Endothelial cell of umbilical vein (primary cell): ENCODE data around the gene GYPC. TPM values are rescaled to one million over a fixed set of nuclear protein-coding genes. Genes with fewer than 3 reads are reported as not detected.

Experiments
- BruUV-seq: library from RNA; stranded (reverse); fragments of 400-500 nt; replicated peaks from 2 replicates; lab custom pipeline; 2021; lab: Mats Ljungman, UMichigan
- CTCF ChIA-PET: fragments of 300-600, 350-600 bp; sonication (Branson Sonifier 250); formaldehyde crosslinking; loops from one replicate; lab custom pipeline; 2021; ENCODE audit warnings: antibody characterized with exemption, inconsistent platforms; lab: Charles Lee
- POLR2A ChIA-PET: fragments of 300-600, 350-600 bp; sonication (Branson Sonifier 250); formaldehyde crosslinking; loops from one replicate; lab custom pipeline; 2021; ENCODE audit warnings: antibody characterized with exemption, inconsistent platforms; lab: Charles Lee
- DNase-seq: peaks from one replicate; pipeline ENCODE4 v3.0.0-alpha.2; 2011; ENCODE audit warnings: low read depth, low spot score
- FAIRE-seq: peaks from 2 replicates; lab custom pipeline; 2011; peaks lifted over from hg19 to GRCh38; lab: Jason Lieb, UNC
- H2AFZ ChIP-seq: 2 replicates; pipeline ENCODE4 v1.6.0; 2012; ENCODE audit warnings: low read depth, low read length, control low read depth, inconsistent platforms
- H3K27ac ChIP-seq: 2 replicates; pipeline ENCODE4 v1.5.1; 2011; ENCODE audit warnings: low read depth, mild to moderate bottlenecking, control low read depth, low read length, moderate library complexity; ENCODE audit not compliant: insufficient read depth
- H3K27me3 ChIP-seq, 2 experiments: 2 replicates each; pipeline versions ENCODE4 v1.6.0 to v1.6.1; 2011; ENCODE audit warnings: low read length in 2 of 2, mixed read lengths in 1 of 2; ENCODE audit not compliant: control insufficient read depth in 2 of 2, insufficient read depth in 2 of 2
- H3K36me3 ChIP-seq, 2 experiments: 2 replicates in 1 of 2; 3 replicates in 1 of 2; pipeline ENCODE4 v1.5.1; 2011; ENCODE audit warnings: low read length in 2 of 2, mild to moderate bottlenecking in 1 of 2, moderate library complexity in 1 of 2; ENCODE audit not compliant: control insufficient read depth in 2 of 2, insufficient read depth in 2 of 2; ENCODE audit errors: extremely low read depth in 1 of 2
- H3K4me1 ChIP-seq: 3 replicates; pipeline ENCODE4 v1.5.1; 2011; ENCODE audit warnings: mild to moderate bottlenecking, low read length; ENCODE audit not compliant: control insufficient read depth, insufficient read depth; ENCODE audit errors: extremely low read depth
- H3K4me2 ChIP-seq: 2 replicates; pipeline ENCODE4 v1.6.1; 2011; ENCODE audit warnings: low read length, control low read depth, mixed read lengths; ENCODE audit not compliant: insufficient read depth
- H3K4me3 ChIP-seq, 3 experiments: fragments of 200-600 bp in 1 of 3; sonication (generic), shearing (Covaris generic) in 1 of 3; replicated peaks in 1 of 3; 2 replicates each; pipeline ENCODE4 v1.5.1; 2011 to 2016; ENCODE audit warnings: control low read depth in 3 of 3, low read length in 3 of 3, mild to moderate bottlenecking in 2 of 3, inconsistent platforms in 1 of 3, low read depth in 1 of 3, moderate library complexity in 1 of 3; ENCODE audit not compliant: insufficient read depth in 1 of 3
- H3K79me2 ChIP-seq: 2 replicates; pipeline ENCODE4 v1.6.0; 2012; ENCODE audit warnings: low read length, inconsistent platforms; ENCODE audit not compliant: control insufficient read depth, insufficient read depth
- H3K9ac ChIP-seq: replicated peaks from 2 replicates; pipeline ENCODE3; 2011; ENCODE audit warnings: low read length, control low read depth; ENCODE audit not compliant: insufficient read depth; ENCODE audit errors: extremely low read depth
- H3K9me1 ChIP-seq: replicated peaks from 3 replicates; pipeline ENCODE4 v1.6.0; 2011; ENCODE audit warnings: mild to moderate bottlenecking, low read length; ENCODE audit not compliant: control insufficient read depth, insufficient read depth; ENCODE audit errors: extremely low read depth
- H3K9me3 ChIP-seq: replicated peaks from 2 replicates; pipeline ENCODE4 v1.5.1; 2012; ENCODE audit warnings: low read length, inconsistent platforms; ENCODE audit not compliant: control insufficient read depth, insufficient read depth
- H4K20me1 ChIP-seq: replicated peaks from 2 replicates; pipeline ENCODE3; 2011; ENCODE audit warnings: mild to moderate bottlenecking, low read length; ENCODE audit not compliant: control insufficient read depth, insufficient read depth; ENCODE audit errors: extremely low read depth
- CTCF ChIP-seq, 2 donors: IDR thresholded peaks; 1 replicate in 1 of 2; 2 replicates in 1 of 2; pipeline ENCODE4 v1.5.1; 2011; ENCODE audit warnings: low read length in 2 of 2, mild to moderate bottlenecking in 2 of 2, moderate library complexity in 2 of 2, control low read depth in 1 of 2, inconsistent platforms in 1 of 2, low read depth in 1 of 2; ENCODE audit not compliant: insufficient read depth in 1 of 2; ENCODE audit errors: extremely low read depth in 1 of 2
- EZH2 ChIP-seq: IDR thresholded peaks from 2 replicates; pipeline ENCODE4 v1.6.1; 2012; ENCODE audit warnings: borderline replicate concordance, low read depth, mild to moderate bottlenecking, moderate library complexity, low read length, inconsistent platforms; ENCODE audit not compliant: severe bottlenecking
- FOS ChIP-seq: IDR thresholded peaks from 2 replicates; pipeline ENCODE4 v1.6.1; 2011; ENCODE audit warnings: mild to moderate bottlenecking, low read length, moderate library complexity, borderline replicate concordance; ENCODE audit not compliant: insufficient read depth
- GATA2 ChIP-seq: IDR thresholded peaks from 2 replicates; pipeline ENCODE4 v1.7.0; 2011; ENCODE audit warnings: low read depth, mild to moderate bottlenecking, moderate library complexity, mixed read lengths, low read length; ENCODE audit not compliant: insufficient read length, insufficient read depth
- JUN ChIP-seq: IDR thresholded peaks from 2 replicates; pipeline ENCODE4 v1.6.1; 2011; ENCODE audit warnings: borderline replicate concordance, low read depth; ENCODE audit not compliant: insufficient read length, insufficient read depth
- MYC ChIP-seq: IDR thresholded peaks from one replicate; pipeline ENCODE4 v1.6.1; 2011; ENCODE audit warnings: mild to moderate bottlenecking, low read depth, low read length
- POLR2A ChIP-seq: IDR thresholded peaks from 2 replicates; pipeline ENCODE4 v1.6.1; 2012; ENCODE audit warnings: low read depth, mild to moderate bottlenecking, control low read depth, low read length
- POLR2AphosphoS5 ChIP-seq: IDR thresholded peaks from 2 replicates; pipeline ENCODE4 v1.6.1; 2012; ENCODE audit warnings: low read depth, mild to moderate bottlenecking, control low read depth, low read length, moderate library complexity; ENCODE audit not compliant: insufficient read depth
- dilution Hi-C: fragments of 300-500 bp; cut with MboI; formaldehyde crosslinking; loops from one replicate; pipeline ENCODE4 v1.15.0; 2019; ENCODE audit warnings: low sequenced_read_pairs; ENCODE audit not compliant: extremely low pct_ligation_motif_present
- intact Hi-C: fragments of 100-400 bp; cut with micrococcal nuclease; formaldehyde crosslinking; loops from one replicate; pipeline ENCODE4 v1.10.0; 2022
- polyA plus RNA-seq, 4 experiments: library from polyadenylated mRNA; depleted of rRNA in 3 of 4; stranded (reverse) in 3 of 4; unstranded in 1 of 4; fragments of >200 nt; gene quantifications; 2 replicates each; pipeline versions ENCODE4 v1.2.1 to v1.2.3, GENCODE V29; 2011 to 2012; ENCODE audit warnings: missing spikeins in 1 of 4
- total RNA-seq: library from RNA; stranded (reverse); gene quantifications from 2 replicates; pipeline ENCODE4 v1.2.3, GENCODE V29; 2021
- TF ChIP-seq, protein P1 (sequence below): IDR thresholded peaks from 2 replicates; pipeline ENCODE4 v1.6.1; 2011; ENCODE audit not compliant: insufficient read depth, insufficient read length

GYPC gene
- total and polyA plus RNA-seq, 2 donors (not counting 3 experiments of a cell fraction or from before 2014, with no cell fraction given) = 3.5 to 13.3 TPM

GRCh38 chr2:126657148-126657635 is 1.2 kb downstream of the GYPC start:
- no peaks in the 10 kb centered on the region for H3K27me3 ChIP-seq
- no peak overlapping the region for H3K4me2 ChIP-seq
- peak overlapping the region; percentile 12 for H3K9ac ChIP-seq
- H3K9me3 ChIP-seq = no peaks in the 10 kb centered on the region
- no peaks in the 10 kb centered on the region for H4K20me1 ChIP-seq
- peaks cover 28% of the 10 kb centered on the region for H3K4me1 ChIP-seq
- DNase-seq (no peak), FAIRE-seq (no peak)
- CTCF ChIA-PET = interaction anchor here (1.2 to 1.3 kb wide), 2 partner anchors 120 to 315 kb away, joined by 3 to 4 read pairs; no protein-coding TSS in a partner anchor
- H2AFZ ChIP-seq = no peak overlapping the region
- POLR2A ChIA-PET = no interaction called here
- H3K4me3 ChIP-seq = peak overlapping the region in 1 of 3 experiments; percentile 19
- H3K36me3 ChIP-seq = no peaks in the 10 kb centered on the region
- intact Hi-C loops = loop anchor here (5.0 kb wide), 2 partner anchors 120 to 405 kb away; no protein-coding TSS in a partner anchor
- no peaks in the 10 kb centered on the region for H3K79me2 ChIP-seq
- dilution Hi-C loops = no loop called here
- BruUV-seq = TSS peak; percentile 18
- H3K9me1 ChIP-seq = no peaks in the 10 kb centered on the region
- no peak for TF ChIP-seq JUN
- TF ChIP-seq POLR2A = no peak
- TF ChIP-seq MYC = no peak
- no peak for TF ChIP-seq EZH2
- TF ChIP-seq, protein P1, sequence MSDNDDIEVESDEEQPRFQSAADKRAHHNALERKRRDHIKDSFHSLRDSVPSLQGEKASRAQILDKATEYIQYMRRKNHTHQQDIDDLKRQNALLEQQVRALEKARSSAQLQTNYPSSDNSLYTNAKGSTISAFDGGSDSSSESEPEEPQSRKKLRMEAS = no peak
- no peak for TF ChIP-seq CTCF (IDR thresholded peaks at IDR 0.05; ENCODE audit: extremely low read depth in 1 of 2, insufficient read depth in 1 of 2, low read depth in 1 of 2, low read length in 2 of 2)
- TF ChIP-seq GATA2 = no peak
- no peak for TF ChIP-seq FOS
- TF ChIP-seq POLR2AphosphoS5 = no peak
- H3K27ac ChIP-seq = peak overlapping the region; percentile 23
